D341Med (cell line): ENCODE data around the gene ABHD12B.

ENCODE experiments used
- DNase-seq: peaks from one replicate; pipeline ENCODE4 v3.0.0; 2012; ENCODE audit warnings: low spot score

ABHD12B gene, protein sequence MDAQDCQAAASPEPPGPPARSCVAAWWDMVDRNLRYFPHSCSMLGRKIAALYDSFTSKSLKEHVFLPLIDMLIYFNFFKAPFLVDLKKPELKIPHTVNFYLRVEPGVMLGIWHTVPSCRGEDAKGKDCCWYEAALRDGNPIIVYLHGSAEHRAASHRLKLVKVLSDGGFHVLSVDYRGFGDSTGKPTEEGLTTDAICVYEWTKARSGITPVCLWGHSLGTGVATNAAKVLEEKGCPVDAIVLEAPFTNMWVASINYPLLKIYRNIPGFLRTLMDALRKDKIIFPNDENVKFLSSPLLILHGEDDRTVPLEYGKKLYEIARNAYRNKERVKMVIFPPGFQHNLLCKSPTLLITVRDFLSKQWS

DNA sequence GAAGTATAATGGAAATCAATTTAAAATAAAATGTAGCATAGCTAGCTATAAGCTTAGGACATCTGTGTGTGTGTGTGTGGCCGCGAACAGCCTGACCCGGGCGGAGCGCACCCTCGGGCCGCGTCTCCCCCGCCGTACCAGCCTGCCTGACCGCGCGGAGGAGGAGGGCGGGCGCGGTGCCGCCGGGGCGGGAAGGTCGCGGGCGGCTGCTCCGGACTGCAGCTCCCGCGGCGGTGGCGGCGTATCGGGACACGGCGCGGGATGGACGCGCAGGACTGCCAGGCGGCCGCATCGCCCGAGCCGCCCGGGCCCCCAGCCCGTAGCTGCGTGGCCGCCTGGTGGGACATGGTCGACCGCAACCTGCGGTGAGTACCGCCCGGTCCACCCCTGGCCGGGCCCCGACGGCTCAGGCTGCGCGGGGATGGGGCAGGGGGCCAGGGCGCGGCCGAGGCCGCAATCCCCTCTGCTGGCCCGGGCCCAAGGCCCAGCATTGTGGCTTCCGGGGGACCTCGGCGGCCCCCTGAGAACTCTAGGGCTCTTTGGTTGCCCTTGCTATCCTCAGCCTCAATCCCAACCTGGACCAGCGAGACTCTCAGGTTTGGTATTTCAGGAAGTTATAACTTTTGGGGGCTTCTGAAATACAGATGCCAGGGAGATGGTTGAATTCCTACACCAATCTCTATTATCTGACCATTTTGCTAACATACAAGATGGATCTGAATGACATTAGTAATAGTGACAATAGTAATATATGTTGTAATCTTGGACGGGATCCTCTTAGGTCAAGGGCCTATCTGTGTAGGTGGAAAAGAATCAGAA, at the start of gene ABHD12B:
Gene ABHD12B (plus strand): TSS at position 140 of the 819 bp plus-strand sequence. CDS start 122 bp downstream, at position 262.
- DNase-seq = peak; percentile 33

DNA sequence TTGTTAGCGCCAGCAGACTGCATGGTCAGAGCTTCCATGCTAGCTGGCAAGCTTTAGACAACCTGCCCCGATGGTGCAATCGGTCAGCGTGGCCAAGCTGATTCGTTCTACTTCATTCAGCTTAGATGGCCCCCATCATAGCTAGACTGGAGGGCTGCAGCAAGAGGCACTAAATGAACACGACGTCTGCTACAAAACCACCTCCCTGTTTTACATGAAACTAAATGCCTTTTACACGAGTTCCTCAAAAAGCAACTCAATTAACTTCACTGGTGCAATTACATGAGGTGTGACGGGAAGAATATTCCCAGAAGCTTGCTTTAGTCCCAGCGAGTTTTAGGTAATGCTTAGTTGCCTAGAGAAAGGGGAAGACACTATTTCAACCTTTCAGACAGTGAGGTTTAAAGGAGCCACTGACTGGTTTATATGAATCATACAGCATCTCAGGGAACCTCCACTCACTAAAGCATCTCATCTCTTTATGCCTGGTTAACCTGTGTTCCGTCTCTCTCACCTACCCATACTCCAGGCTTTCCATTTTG, 49.3 kb upstream of the ABHD12B start:
- no peak for DNase-seq

DNA sequence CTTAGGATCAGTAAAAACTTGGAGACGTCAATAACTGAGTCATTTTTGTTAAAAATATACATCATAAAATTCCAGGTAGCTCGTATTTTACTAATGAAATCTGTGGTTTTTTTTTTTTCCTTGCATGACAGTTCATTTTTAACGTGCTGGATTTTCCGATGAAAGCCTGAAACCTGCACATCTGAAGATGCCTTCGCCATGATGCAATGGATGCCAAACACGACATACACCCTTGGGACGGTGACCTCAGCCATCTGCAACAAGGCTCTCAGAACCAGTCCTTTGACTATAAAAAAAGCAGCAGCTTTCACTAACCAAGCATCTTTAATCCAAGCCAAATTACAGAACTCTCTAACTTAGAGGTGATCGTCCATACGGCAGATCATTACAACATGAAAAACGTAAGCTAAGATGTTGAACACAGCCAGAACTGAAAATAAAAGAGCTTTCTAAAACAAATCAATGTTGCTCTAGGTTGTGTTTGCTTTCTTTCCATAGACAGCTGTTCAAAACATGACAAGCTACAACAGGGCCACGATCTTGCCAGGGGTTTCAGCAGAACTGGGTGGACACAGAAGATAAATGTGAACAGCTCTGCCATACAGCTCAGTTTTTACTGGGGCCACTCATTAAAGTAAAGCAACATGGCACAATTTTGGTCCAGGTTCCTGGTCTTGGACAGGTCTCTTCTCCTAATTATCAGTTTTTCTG, 48.6 kb upstream of the ABHD12B start:
- DNase-seq = no peak

DNA sequence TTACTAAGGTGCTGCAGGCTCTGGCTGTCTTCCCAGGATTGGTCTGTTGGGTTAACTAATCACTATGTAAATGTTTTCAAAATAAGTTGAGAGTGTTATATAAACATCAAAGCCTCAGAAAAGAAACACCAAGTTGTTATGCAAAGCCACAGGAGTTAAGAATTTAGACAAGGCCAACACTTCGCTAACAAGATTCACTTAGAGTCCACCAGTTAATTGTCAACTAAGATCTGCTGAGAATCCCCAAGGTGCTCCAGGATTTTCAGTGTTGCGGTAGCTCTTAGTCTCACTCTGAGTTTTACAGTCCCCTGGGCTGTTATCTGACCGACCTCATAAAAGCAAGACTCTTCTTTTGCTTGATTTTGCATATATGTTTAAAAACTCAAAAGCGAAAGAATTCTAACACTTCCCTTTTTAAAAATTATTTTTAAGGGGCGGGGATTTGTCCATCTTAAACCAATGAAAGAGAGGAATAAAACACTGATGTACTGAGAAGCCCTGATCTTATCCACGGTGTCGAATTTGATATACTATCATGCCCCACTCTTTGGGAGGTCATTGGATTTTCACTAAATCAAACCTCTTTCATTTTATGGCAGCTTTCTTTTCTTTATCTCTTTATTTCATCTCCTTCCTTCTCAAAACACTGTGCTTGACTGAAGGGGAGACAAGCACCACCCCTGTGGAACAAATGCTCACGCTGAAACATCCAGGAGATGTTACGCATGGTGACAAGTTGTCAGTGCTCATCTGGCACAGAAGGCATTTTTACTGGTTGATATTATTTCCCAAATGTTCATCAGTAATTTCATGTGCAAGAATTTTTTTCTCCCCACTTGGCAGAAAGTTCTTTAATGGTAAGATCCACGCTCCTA, 47.9 kb upstream of the ABHD12B start:
- no peak for DNase-seq

DNA sequence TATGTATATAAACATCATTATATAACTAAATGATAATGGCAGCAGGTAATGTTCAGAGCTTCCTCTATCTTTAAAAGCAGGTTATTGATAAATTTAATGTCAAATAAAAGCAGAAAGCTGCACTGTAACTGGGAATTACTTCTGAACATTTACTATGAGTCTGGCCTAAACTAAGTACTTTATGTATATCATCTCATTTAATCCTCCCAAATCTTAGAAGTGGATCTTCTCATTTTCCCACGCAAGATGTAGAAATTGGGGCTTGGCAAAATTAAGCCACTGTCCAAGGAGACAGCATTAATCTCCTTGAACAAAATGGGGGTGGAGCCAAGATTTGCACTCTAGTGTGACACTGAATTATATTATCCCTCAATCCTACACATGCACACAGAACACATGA, 46.5 kb upstream of the ABHD12B start:
- no peak for DNase-seq

DNA sequence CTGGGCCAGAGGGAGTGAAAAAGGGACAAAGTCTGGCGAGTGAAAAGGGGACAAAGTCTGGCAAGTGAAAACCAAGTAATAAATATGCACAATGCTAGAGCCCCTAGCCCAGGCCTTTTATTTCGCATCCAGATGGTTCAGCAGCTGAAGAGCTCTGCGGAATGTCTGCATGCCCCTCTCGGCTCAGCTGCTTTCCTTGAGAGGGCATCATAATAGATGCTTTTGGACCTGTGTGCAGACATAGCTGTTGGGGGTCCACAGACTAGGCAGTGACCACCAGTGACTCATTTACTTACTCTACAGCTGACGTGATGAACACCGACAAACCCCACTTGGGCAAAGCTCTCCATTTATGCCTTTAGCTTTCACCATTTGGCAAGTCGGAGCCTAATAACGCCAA, 45.2 kb upstream of the ABHD12B start:
- DNase-seq = no peak

DNA sequence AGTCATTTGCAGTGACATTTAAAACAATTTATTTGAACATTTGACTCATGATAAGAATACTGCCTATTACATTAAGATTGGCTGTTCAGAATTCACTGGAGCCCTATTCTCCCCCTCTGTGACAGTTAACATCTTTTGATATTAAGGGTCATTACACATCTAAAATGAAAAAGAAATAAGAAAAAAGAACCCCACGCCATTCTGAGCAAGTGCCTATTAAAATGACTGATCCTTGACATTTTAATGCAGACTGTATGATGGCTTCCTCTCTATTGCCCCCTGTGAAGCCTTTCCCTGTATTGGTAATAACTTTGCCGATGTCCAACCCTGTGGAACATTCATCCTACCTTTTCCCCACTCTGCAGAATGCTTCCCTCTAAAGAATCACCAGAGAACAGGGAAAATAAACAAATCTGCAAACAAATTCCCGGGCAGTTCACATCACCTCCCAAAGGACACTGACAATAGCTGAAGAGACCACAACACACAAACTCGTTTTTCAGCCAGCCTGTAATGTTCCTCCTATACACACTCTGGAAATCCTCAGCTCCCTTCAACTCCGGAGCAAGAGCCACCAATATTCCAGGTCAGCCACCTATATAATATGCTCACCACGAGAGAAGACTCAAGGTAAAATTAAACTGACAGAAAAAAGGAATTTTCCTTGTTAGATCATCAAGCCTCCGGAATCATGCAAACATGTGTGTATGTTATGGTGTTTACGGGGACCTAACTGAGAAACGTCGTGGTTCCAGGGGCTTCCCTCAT, 42.9 kb upstream of the ABHD12B start:
- no peak for DNase-seq

DNA sequence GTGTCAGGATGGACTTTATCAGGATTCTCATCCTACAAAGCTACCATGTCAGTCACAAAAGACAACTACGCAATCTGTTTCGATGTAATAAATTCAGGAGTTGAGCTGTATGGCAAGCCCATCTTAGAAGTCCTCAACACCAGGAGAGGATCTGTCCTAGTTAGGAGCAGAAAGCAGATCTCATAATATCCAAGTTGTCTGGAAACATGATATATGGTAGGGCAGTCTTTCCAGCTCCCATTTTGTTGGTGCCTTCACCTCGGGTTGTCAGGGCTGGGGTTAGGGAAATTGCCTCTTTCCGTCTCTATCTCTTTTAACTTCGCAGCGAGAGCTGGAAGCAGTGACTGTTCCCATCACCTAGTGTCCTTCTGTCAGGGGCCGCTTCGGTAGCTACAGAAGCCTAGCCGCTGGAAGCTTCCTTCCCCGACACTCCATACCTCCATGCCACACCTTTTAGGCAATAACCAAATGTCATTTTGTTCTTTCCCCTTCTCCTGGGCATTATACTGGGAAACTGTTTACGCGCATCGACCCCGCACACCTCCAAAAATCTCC, 42.3 kb upstream of the ABHD12B start:
- DNase-seq = peak; percentile 30

DNA sequence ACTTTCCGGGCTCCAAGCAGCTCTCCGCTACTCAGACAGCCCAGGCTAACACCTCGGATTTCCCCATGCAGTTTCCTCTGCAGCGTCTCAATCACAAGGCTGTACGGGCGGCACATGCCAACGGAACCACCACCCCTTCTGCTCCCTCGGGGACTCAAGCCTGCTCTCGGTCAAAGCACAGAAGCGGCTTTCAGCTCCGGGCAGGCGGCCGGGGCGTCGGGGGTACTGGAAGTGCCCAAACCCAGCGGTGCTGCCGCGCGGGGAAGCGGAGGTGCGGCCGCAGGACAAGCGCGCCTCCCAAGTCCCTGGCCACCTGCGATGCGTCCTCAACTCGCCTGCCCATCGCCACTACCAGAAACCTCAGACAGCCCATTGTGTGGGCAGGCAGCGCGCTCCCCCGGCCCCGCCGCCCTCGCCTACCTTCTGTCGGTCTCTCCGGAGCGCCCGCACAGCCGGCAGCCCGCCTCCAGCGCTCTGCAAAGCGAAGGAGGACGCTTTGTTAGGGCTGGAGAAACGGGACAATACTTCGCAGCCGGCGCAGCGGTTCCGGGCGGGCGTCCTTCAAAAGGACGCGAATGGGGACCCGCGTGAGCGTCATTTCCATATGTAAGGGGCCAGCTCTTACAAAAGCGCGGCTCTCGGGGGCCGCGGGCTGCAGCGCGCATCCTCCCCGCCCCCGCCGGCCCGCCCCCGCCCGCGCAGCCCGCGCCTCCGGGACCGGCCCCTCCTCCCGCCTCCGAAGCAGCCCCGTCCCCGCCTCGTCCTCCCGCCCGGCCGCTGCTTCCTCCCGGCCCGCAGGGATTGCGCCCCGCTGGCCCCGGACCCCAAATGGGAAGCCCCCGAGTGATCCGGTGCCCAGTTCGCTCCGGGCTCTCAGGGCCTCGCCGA, 41.6 kb upstream of the ABHD12B start:
- DNase-seq = peak; percentile 82

DNA sequence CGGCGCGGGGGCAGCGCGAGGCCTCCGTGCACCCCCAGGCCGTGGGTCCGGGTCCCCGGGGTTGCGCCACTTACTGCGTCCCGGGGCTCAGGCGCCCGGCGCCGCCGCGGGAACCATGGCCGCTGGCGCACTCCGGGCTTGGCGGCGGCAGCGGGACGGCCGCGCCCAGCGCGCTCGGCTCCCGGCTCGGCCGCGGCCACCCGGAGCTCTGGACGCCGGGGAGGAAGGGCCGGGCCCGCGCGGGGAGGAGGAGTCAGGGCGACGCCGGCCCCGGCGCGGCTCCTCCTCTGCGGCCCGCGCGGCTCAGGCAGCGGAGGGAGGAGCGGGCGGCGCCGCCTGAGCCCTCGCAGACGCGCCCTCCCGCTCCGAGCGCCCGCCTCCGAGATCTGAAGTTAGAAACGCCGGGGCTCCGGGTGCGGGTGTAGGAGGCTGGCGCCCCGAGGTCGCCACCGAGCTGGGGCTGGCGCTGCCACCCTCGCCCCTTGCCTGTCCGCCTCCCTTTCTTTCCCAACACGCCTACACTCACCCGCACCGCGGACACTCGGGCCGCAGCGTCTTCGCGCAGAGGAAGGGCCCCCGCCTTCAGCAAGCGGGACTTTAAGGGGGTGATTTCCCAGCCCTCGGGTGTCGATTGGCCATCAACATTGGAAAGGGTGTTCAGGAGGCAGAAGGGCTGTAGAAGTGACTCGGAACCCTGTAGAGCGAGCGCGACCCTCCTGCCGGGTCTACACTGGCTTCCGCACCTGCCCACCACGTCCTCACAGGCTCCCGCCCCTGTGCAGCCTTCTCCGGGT, 40.7 kb upstream of the ABHD12B start, which contains the start of gene NIN:
Gene NIN (minus strand): TSS at position 231 of the 794 bp plus-strand sequence. CDS start 9,106 bp downstream, outside the sequence.
- DNase-seq = peak; percentile 92

DNA sequence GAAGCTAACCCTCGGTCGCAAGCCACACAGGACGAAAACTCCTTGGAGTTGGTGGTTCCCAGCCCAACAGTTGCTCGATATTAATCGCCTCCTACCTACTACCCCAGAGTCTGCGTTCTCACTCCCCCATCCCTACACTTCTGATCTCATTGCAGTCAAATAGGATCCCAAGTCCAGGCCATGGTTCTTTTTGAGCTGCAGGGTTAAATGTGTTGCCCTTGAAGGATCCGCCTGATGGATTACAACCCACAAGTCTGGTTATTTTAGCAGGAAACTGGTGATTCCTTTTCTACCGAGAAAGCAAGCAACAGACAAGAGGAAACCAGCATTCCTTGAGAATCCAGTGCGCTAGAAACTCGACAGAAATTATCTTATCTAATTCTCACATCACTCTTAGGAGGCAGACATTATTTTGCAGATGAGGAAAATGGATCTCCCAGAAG, 40.1 kb upstream of the ABHD12B start:
- DNase-seq = no peak

DNA sequence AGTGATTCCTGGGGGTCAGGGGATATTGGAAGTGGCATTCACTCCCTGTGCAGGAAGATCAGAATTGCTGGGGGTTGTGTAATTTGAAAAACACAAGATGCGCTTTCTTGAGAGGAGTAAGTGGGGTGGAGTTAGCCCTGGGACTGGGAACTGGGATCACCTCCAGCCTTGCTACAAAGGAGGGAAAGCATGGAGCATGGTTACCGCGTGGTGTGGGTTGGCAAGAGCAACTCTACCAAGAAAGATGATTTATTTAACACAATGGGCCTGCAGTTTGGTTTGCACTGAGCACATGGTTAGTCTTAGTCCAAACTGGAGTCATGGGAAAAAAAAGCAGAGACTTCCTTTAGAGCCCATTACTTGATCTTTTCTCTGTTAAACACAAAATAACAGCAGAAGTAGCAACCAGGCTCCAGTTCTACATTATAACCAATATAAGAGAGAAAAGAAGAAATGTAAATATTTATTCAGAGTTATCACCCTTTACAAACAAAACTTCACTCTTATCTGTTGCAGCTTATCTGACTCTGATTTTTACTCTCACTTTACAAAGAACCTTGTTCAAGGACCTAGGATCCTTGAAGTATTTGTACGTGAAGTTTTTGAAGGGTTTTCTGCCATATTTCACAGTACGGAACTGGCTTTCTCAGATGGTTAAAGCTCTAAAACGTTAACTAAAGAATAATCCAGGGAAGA, 38.8 kb upstream of the ABHD12B start:
- no peak for DNase-seq

DNA sequence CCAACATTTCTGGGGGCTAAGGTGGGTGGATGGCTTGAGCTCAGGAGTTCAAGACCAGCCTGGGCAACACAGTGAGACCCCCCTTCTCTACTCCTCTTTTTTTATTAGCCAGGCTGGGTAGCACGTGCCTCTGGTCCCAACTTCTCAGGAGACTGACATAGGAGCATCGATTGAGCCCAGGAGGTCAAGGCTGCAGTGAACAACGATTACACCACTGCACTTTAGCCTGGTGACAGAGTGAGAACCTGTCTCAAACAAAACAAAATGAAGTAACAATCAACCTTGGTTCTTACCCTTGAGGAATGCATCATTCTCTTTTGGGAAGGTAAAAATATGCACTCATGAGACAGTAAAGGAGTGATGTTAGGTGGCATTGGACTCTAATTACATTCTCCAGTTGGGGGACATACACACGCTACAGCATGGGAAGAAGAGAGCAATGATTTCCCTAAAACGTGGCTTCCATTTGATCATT, 37.0 kb upstream of the ABHD12B start:
- DNase-seq = no peak

DNA sequence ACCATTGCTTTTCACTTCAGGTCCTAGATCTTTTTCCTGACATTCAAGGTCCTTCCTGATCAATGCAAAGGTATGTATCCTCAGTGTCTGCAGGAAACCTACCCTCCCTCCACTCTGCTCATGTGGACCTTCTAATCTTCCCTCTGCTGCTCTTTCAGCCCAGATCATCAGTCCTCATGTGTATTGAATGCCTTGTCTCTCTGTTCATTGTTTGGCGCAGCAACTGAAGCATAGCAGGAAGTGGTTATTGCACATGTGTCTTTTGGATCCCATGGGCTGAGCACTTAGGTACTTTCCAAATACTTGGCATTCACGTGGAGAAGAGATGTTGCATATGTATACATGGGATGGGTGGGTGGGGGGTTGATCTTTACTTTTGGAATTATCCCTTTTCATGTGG, 36.6 kb upstream of the ABHD12B start:
- DNase-seq = no peak

DNA sequence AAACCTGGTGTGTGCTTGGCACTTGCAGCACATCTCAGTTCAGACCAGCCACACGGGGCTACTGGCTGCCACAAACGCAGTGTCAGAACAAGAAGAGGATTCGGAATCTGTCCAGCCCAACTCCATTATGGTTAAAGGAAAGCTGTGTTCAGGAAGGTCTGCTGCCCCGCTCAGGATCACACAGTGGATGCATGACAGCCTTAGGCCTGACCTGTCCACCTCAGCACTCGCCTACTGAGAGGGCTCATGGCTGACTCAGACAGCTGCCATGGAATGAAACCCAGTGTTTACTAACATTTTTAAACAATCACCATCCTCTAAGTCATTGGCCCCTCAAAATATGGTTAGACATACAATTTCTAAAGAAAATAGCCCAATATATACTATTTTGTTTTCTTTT, 35.3 kb upstream of the ABHD12B start:
- DNase-seq = no peak

DNA sequence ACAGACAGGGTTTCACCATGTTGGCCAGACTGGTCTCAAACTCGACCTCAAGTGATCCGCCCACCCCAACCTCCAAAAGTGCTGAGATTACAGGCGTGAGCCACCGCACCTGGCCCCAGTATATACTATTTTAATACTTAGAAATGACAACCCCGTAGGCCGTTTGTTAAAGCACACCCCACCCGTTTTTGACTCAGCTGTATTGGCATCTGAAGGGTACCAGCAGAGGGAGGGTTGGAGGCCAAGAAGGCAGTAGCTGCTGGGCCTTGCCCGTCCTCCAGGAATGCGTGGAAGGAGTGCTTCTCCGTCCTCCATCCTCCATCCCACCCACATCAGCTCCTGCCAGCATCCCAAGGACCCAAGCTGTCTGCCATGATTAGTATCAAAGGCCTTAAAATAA, 34.6 kb upstream of the ABHD12B start:
- DNase-seq = no peak

DNA sequence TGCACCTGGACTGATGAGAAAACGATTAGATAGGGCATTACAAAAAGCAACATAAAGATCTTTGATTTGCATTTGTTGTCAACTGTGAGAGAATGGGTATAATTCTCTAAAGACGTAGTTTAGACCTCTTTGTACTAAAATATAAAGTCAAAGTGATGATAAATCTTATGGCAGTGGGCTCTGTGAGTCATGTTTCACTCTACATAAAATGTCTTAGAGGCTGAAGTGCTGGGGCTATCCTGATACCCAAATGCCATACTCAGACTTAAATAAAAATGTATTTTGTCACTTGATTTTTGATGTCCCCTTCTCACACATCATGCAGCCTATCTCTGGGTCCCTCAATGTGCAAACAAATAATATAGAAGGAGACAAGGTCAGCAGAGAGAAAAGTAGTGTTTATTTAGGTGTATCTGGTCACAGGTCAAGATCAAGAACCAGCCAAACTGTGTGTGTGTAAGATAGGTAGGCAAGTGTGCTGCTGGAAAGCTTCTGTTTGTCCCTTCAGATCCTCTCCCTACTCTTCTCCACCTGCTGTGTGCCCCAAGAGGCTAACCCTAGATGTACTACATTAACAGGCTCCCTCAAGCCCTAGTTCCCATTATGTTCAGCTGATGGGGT, 33.9 kb upstream of the ABHD12B start:
- DNase-seq = no peak
